Measurements from ENCODE around the gene KLHL24.
"Not testable (repeated sequence)": the region's sequence is repeated elsewhere in the genome, so short reads cannot be mapped to it uniquely, and the experiment has no call there.

The KLHL24 gene

DNA sequence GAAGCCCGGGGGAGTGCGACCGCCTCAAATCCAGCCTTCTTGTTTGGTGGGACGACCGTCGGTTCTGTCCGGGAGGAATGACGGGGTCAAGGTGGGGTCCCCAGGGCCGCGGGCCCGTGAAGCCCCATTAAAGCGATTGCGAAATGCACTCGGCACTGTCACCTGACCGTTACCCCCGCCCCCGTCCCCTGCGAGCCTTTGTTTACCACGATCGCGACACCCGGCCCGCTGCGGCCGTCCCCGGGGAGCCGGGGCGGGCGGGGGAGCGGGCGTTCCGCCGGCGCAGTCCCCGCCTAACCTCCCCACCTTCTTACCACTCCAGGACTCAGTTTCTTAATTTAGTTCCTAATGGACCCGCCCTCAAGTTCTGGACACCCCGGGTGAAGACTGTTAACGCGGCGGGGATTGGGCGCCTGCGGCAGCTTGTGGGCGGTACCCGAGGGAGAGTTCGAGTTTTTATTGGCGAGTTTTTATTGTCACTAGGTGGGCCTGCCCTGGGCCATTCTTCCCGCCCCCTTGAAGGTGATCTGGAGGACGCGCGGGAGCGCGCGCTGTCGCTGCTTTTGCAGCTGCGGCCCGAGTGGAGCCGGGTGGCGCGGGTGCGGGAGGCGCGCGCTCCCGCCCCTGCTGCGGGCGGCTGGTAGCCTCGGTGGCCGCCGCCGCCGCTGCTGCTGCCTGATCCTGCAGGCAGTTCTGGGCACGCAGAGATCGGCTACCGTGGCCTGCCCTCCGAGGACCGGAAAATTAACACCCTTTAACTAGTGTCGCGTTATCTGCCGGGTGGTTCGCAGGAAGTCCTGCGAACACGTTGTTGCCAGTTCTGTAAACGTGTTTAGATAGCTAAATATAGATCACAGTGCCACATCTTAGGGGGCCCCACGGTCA lies 1.0 kb downstream of the KLHL24 start:
- DNase-seq = peak; percentile 96

DNA sequence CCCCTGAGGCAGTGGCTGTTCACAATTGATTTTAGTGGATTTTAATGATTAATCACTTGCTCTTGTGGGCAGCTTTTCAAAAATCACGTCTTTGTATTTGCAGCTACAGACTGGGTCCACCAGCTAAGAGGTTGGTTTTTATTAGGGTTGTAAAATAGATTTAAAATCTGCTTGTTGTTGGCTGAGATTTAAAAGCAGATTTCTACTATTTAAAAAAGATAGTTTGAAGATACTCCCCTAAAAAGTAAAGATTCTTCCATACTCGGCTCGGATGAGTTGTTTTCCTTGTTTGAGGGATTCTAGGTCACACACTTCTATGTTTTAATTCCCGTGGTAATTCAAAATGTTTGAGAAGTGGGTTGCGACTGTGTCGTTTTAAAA lies 1.7 kb downstream of the KLHL24 start:
- DNase-seq = no peak

DNA sequence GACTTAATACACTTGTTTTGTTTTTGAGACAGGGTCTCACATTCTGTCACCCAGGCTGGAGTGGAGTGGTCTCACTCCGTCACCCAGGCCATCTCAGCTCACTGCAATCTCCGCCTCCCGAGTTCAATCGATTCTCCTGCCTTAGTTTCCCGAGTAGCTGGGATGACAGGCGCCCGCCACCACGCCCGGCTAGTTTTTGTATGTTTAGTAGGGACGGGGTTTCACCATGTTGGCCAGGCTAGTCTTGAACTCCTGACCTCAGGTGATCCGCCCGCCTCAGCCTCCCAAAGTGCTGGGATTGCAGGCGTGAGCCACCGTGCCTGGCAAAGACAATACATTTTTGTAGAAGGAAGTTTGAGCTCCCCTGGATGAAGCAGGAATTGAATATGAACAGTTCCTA lies 2.2 kb downstream of the KLHL24 start:
- not testable (repeated sequence) for DNase-seq

GRCh38 chr3:183638101-183638852 lies 2.9 kb downstream of the KLHL24 start:
- DNase-seq = no peak

DNA sequence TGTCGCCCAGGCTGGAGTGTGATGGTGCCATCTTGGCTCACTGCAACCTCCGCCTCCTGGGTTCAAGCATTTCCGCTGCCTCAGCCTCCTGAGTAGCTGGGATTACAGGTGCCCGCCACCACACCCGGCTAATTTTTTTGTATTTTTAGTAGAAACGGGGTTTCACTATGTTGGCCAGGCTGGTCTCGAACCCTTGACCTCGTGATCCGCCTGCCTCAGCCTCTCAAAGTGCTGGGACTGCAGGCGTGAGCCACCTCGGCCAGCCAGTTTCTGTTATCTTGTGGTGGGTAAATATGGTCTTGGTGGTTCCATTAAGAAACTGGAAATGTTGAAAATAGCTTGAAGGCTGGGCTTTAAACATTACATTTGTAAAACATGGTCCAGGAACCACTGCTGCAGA lies 5.2 kb downstream of the KLHL24 start:
- not testable (repeated sequence) for DNase-seq

DNA sequence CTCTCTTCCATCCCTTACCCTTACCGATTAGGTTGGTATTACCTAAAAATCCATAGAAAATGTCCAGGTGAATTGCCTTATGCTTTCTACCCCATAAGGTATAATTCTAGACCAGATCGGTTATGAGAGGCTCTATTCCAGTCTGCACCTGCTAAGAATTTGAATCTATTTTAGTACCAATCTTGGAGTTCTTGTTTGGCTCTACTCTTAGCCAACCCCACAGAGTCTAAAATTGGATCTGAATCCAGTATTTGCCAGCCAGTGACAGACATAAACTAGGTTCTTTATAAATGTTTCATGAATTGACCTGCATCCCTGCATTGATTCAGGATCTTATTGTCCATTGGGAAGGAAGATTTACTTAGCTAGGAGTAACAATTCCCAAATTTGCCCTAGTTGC lies 6.5 kb downstream of the KLHL24 start:
- no peak for DNase-seq

DNA sequence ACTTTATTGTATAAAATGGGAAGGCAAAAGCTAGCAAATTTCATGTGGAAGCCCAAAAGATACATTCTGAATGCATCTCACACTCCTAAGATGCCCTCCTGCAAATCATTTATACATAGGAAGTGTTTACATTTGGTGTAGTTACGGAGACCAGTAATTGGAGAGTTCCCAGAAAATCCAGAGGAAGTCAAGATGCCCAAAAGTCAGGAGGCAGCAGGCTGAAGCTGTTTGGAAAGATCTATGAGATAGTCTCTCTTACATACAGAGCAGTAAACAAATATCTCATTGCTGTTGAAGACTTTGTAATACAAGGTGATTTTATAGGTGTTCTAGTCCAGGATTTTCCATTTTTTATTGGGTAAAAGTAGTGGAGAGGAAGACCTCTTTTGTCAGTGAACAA lies 8.8 kb downstream of the KLHL24 start:
- DNase-seq = no peak

GRCh38 chr3:183645254-183645653 lies 9.8 kb downstream of the KLHL24 start:
- no peak for DNase-seq

GRCh38 chr3:183650554-183650953 lies 15.1 kb downstream of the KLHL24 start:
- no peak for DNase-seq

- no peak for DNase-seq
Measured at GRCh38 chr3:183653209-183654064, 18.0 kb downstream of the KLHL24 start.

DNA sequence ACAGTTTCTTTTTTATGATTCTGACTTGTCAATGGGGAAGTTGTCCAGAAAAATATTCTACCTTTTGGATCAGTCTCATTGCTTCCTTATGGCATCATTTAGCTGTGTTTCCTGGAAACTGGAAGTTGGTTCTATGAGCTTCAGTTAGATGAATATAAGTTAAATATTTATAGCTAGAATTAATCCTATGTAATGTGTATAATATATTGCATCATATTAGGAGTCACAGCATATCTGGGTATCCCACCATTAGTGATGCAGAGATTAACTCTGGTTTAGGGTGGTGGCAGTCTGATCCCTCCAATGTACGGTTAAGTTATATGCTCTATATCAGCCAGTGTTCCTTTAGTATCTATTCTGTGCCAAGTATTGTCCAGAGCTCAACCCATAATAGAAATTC lies 19.3 kb downstream of the KLHL24 start:
- no peak for DNase-seq

GRCh38 chr3:183662099-183662498 lies 26.7 kb downstream of the KLHL24 start:
- DNase-seq = no peak

DNA sequence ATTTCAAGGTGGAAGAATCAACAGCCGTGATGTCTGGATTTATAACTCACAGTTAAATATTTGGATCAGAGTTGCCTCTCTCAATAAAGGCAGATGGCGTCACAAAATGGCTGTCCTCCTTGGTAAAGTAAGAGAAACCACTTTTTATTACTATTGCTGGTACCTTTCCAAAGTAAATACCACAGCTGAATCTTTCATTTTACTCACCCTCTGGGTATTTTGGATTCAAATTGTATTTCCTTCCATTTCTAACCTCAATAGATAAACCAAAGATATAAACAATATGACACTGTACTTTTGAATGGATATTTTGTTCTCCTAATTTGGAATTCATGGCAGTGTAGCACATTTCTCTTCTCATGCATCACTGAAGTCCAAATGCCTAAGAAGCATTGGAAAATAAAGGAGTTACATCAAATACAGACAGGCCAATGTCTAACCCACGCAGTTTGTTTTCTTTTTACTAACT lies 29.5 kb downstream of the KLHL24 start:
- no peak for DNase-seq

DNA sequence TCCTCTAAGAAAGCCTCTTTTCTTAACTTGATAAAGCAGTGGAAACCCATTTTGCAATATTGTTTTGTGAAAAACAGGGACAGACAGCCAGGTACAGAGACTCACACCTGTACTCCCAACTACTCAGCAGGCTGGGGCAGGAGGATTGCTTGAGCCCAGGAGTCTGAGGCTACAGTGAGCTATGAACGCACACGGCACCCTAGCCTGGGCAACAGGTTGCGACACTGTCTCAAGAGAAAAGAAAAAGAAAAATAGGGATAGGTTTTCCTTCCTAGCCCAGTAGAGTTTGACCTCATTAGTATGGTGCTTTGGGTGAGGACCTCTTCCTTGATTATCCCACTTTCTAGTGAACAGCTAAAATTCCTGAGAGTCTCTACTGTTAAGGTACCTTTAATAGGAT lies 44.6 kb downstream of the KLHL24 start:
- DNase-seq = no peak

DNA sequence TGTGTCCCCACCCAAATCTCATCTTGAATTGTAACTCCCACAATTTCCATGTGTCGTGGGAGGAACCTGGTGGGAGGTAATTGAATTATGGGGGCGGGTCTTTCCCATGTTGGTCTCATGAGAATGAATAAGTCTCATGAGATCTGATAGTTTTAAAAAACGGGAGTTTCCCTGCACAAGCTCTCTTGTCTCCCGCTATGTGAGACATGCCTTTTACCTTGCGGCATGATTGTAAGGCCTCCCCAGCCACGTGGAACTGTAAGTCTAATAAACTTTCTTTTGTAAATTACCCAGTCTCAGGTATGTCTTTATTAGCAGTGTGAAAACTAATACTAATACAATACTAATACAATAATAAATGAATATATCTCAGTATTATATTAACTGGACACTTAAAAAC lies 52.3 kb downstream of the KLHL24 start:
- DNase-seq = no peak

- DNase-seq = no peak
Measured at GRCh38 chr3:183688874-183689273, 53.5 kb downstream of the KLHL24 start.

DNA sequence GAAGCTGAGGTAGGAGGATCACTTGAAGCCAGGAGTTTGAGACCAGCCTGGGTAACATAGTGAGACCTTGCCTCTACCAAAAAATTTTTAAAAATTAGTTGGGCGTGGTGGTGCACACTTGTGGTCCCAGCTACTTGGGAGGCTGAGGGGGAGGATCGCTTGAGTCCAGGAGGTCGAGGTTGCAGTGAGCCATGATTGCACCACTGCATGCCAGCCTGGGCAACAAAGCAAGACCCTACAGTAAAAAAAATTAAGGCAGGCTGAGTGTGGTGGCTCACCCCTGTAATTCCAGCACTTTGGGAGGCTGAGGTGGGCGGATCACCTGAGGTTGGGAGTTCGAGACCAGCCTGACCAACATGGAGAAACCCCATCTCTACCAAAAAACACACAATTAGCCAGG lies 54.2 kb downstream of the KLHL24 start:
- DNase-seq = not testable (repeated sequence)

- DNase-seq = no peak
Measured at GRCh38 chr3:183690402-183690995, 55.1 kb downstream of the KLHL24 start.

- DNase-seq = no peak
Measured at GRCh38 chr3:183692436-183692835, 57.0 kb downstream of the KLHL24 start.

GRCh38 chr3:183695569-183696364 lies 60.3 kb downstream of the KLHL24 start:
- DNase-seq = no peak

DNA sequence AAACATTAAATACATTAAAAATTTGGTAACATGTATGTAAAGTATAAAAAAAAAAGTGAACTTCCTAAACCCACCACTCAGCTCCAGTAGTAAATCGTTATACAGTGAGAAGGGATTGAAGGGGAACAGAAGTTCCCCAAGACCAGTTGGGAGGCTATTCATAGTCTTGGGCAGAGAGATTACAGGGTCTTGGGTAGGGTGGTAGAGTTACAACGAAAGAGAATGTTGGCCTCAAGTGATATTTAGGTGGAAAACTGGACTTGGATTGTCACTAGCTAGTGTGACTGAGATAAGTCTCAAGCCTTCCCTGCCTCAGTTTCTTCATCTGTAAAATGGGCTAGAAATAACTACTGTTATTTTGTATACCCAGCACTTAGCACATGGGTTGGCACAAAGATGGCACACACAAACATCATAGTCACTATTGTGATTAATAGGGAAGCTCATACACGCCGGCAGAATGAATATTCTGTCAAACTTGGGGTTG lies 61.7 kb downstream of the KLHL24 start:
- DNase-seq = no peak

All from NK-92 treated with Interleukin-12 subunit alpha and Interleukin-12 subunit beta, amount 100 ng/mL, for 24 hours (cell line).